ENCODE data around the gene CHD2.

DNA sequence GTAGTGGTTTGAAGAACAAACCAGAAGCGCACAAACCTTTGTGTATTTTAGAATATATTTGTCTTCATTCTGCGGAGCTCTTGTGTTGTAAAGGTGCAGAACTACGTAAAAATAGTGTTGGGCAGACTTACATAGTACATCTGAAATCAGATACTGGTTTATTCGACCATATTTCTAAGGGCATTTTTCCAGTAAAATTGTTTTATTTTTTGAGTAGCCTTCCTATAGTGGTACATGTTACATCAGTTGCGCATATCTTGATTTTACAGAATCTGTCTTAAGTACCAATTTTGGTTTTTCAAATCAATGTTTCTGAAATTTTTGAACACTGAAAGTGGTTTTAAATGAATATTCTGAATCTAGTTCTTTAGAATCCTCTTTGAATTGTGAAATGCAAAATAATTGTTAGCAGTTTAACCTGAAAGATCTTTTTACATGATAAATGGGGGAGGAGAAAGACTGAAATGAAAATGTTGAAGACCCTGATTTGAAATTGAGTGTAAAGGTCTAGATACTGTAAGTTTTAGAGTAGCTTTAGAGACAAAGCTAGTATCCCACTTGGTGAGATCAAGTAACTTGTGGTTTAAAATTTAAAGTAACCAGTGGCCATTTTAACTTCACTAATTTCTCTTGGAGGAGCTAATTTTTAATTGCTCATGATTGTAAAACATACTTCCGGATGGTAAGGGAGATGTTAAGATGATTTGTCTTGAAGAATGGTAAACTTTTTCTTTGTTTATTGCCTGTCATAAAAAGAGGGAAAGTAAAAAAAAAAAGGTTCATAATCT lies 15.5 kb upstream of the CHD2 start:
- TF ChIP-seq CTCF (IDR thresholded peaks at IDR 0.05; ENCODE audit: low read length) (no peak), EZH2 (IDR thresholded peaks at IDR 0.05; ENCODE audit: borderline replicate concordance, low read length) (no peak)

Data from OCI-LY1 (cell line).